ENCODE measurements around the gene DEFB123.

DEFB123 gene

DNA sequence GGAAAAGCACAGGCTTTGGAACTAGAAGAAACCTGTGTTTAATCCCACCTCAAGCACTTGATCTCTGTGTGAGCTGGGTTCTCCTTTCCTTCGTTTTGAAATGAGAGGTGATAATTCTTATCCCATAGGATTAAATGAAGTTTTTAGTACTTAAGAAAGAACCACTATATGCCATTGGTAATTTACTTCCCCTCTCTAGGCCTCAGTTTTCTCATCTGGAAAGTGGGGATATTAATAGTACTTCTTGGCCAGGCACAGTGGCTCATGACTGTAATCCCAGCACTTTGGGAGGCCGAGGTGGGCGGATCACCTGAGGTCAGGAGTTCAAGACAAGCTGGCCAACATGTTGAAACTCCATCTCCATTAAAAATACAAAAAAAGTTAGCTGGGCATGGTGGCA, 48.7 kb downstream of the DEFB123 start:
- Histone ChIP-seq H3K9me3 (ENCODE audit: control insufficient read depth, low read length) (no peaks in the 10 kb centered on the region), H3K27ac (ENCODE audit: insufficient read depth, low read length, poor library complexity, severe bottlenecking) (no peak overlapping the region), H3K4me1 (ENCODE audit: control insufficient read depth, insufficient read depth, low read length, poor library complexity, severe bottlenecking) (no peaks in the 10 kb centered on the region), H3K27me3 (replicated peaks; ENCODE audit: control insufficient read depth, insufficient read depth, low read length, poor library complexity, severe bottlenecking) (no peaks in the 10 kb centered on the region), H3K36me3 (ENCODE audit: control insufficient read depth, insufficient read depth, low read length) (no peaks in the 10 kb centered on the region), H3K4me3 (ENCODE audit: insufficient read depth, low read depth, low read length, poor library complexity, severe bottlenecking) (no peak overlapping the region)
- no peak for DNase-seq

DNA sequence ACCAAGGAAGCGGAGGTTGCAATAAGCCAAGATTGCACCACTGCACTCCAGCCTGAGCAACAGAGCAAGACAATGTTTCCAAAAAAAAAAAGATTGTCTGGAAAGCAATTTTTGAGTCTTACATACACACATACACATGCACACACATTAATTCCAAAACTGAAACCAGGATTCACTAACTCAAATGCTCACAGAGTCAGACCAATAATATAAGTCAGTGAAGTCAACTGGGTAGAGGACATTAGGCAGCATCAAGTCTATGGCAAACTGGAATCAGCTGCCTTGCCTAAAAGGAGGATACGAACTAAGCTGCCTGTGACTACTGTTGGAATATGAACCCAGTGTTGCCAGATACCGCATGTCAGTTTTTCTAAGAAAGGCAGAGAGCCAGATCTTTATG, 50.3 kb downstream of the DEFB123 start:
- no peak for DNase-seq
- Histone ChIP-seq H3K27ac (ENCODE audit: insufficient read depth, low read length, poor library complexity, severe bottlenecking) (no peak overlapping the region), H3K36me3 (ENCODE audit: control insufficient read depth, insufficient read depth, low read length) (no peaks in the 10 kb centered on the region), H3K27me3 (replicated peaks; ENCODE audit: control insufficient read depth, insufficient read depth, low read length, poor library complexity, severe bottlenecking) (no peaks in the 10 kb centered on the region), H3K4me3 (ENCODE audit: insufficient read depth, low read depth, low read length, poor library complexity, severe bottlenecking) (no peak overlapping the region), H3K9me3 (ENCODE audit: control insufficient read depth, low read length) (no peaks in the 10 kb centered on the region), H3K4me1 (ENCODE audit: control insufficient read depth, insufficient read depth, low read length, poor library complexity, severe bottlenecking) (no peaks in the 10 kb centered on the region)

DNA sequence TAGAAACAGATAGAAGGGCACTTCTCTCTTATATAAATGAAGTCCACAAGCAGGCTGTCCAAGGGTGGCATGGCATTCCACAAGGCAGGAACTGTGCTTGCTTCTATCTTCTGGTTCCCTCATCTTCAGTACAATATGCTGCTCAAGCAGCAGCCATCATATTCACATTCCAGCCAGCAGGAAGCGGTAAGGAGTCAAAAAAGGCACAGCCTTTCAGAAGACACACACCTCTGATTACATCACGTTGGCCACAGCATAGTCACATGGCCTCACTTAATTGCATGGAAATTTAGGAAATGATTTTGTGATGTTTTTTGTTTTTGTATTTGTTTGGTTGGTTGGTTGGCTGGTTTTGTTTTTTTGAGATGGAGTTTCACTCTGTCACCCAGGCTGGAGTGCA, 53.7 kb downstream of the DEFB123 start:
- no peak overlapping the region for H3K27ac ChIP-seq (ENCODE audit: insufficient read depth, low read length, poor library complexity, severe bottlenecking)
- H3K4me1 ChIP-seq (ENCODE audit: control insufficient read depth, insufficient read depth, low read length, poor library complexity, severe bottlenecking), result no peaks in the 10 kb centered on the region
- H3K4me3 ChIP-seq (ENCODE audit: insufficient read depth, low read depth, low read length, poor library complexity, severe bottlenecking), result no peak overlapping the region
- peaks cover 4% of the 10 kb centered on the region for H3K27me3 ChIP-seq (replicated peaks; ENCODE audit: control insufficient read depth, insufficient read depth, low read length, poor library complexity, severe bottlenecking)
- no peaks in the 10 kb centered on the region for H3K9me3 ChIP-seq (ENCODE audit: control insufficient read depth, low read length)
- DNase-seq, result no peak
- H3K36me3 ChIP-seq (ENCODE audit: control insufficient read depth, insufficient read depth, low read length), result no peaks in the 10 kb centered on the region

DNA sequence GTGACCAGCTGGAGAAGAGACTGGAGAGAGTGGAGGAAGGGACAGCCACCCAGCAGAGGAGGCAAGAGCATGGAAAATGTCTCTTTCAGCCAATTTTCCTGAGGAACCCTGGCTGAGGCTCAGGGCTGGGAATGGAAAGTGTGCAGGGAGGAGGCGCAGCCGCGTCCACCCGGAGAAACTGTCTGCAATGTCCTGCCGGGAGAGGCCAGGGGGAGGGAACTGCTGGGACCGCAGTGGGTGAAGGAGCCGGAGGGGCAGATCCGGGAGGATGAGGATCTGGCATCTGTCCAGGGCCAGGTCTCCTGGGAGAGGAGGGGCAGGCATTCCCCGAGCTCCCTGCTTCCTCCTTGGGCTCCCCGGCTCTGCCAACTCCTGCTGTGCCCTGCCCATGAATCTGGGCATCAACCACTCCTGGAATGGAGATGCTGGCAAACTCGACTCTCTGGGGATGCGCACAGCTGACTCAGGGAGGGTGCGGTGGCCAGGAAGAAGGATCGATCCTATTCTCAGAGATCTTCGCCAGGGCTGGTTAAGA, 56.4 kb downstream of the DEFB123 start:
- H3K27me3 ChIP-seq (replicated peaks; ENCODE audit: control insufficient read depth, insufficient read depth, low read length, poor library complexity, severe bottlenecking), result peaks cover 4% of the 10 kb centered on the region
- H3K9me3 ChIP-seq (ENCODE audit: control insufficient read depth, low read length), result no peaks in the 10 kb centered on the region
- H3K27ac ChIP-seq (ENCODE audit: insufficient read depth, low read length, poor library complexity, severe bottlenecking), result no peak overlapping the region
- H3K4me3 ChIP-seq (ENCODE audit: insufficient read depth, low read depth, low read length, poor library complexity, severe bottlenecking), result no peak overlapping the region
- no peaks in the 10 kb centered on the region for H3K36me3 ChIP-seq (ENCODE audit: control insufficient read depth, insufficient read depth, low read length)
- H3K4me1 ChIP-seq (ENCODE audit: control insufficient read depth, insufficient read depth, low read length, poor library complexity, severe bottlenecking), result no peaks in the 10 kb centered on the region
- DNase-seq, result no peak

DNA sequence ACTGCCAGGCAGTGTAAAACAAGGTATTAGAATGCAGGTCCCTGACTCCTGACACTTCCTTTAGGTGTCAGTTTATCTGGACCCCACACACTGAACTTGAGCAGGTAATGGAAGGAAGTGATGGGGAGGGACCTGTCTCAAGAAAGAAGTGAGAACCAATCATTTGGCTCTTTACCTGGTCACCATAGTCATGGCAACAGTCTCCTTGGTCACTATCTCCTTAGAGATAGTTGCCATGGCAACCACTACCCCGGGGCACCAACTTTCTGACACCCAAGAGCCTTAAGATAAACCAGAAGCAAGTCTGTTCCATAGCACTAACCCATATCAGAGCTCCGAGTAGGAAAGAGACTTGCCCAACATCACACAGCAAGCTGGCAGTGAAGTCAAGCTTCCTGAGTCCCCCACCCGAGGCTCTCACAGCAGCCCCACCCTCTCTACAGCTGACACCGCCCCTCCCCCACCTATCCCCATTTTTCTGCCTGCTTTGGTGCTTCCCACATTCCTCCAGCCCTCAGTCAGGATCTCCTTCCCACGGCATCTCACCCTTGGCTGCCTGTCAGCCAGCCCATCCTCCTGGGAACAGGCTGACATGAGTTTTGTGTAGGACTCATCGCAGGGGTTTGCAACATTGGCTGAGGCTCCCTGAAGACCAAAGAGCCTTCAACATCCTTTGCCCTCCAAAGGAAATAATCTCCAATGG, 57.6 kb downstream of the DEFB123 start:
- no peaks in the 10 kb centered on the region for H3K36me3 ChIP-seq (ENCODE audit: control insufficient read depth, insufficient read depth, low read length)
- H3K4me3 ChIP-seq (ENCODE audit: insufficient read depth, low read depth, low read length, poor library complexity, severe bottlenecking), result no peak overlapping the region
- H3K27me3 ChIP-seq (replicated peaks; ENCODE audit: control insufficient read depth, insufficient read depth, low read length, poor library complexity, severe bottlenecking), result peaks cover 4% of the 10 kb centered on the region
- H3K9me3 ChIP-seq (ENCODE audit: control insufficient read depth, low read length), result no peaks in the 10 kb centered on the region
- no peak for DNase-seq
- H3K27ac ChIP-seq (ENCODE audit: insufficient read depth, low read length, poor library complexity, severe bottlenecking), result no peak overlapping the region
- no peaks in the 10 kb centered on the region for H3K4me1 ChIP-seq (ENCODE audit: control insufficient read depth, insufficient read depth, low read length, poor library complexity, severe bottlenecking)
